Measurements from ENCODE around the gene APBB2. TPM values are rescaled to one million over a fixed set of nuclear protein-coding genes. Genes with fewer than 3 reads are reported as not detected.
A peak's percentile ranks its signal among the peaks of the same experiment; 100 is the strongest.

The APBB2 gene
- total and polyA plus RNA-seq, 2 of the 4 experiments (the other 2 are of a cell fraction): 47.9 to 75.5 TPM

GRCh38 chr4:40840255-40840984, 373.9 kb downstream of the APBB2 start:
- Histone ChIP-seq H4K5ac (ENCODE audit: low read depth, low read length) (no peak overlapping the region), H3K23ac (ENCODE audit: low read depth, low read length) (no peak overlapping the region), H3K4me3 (ENCODE audit: insufficient read depth, low read depth, low read length) (no peak overlapping the region), H3K56ac (ENCODE audit: extremely low read depth, insufficient read depth, low read length) (0 out of 2 replicates have a peak overlapping the region, but pooled peaks have one; percentile 4), H3K27me3 (ENCODE audit: control insufficient read depth, insufficient read depth, low read length) (no peaks in the 10 kb centered on the region), H3K4ac (ENCODE audit: low read depth, low read length) (no peak overlapping the region), H3K27ac (ENCODE audit: insufficient read depth, low read length) (no peak overlapping the region), H4K8ac (ENCODE audit: low read depth in 2 of 2, low read length in 2 of 2) (no peak overlapping the region), H2BK15ac (ENCODE audit: low read depth, low read length) (no peak overlapping the region), H2BK5ac (ENCODE audit: low read depth, low read length, poor library complexity, severe bottlenecking) (no peak overlapping the region), H2BK20ac (ENCODE audit: low read depth, low read length) (peak overlapping the region; percentile 14; the same call in 1 of the 2 replicates), H3K4me1 (ENCODE audit: control insufficient read depth, insufficient read depth, low read length) (no peaks in the 10 kb centered on the region), H3K9me3 (ENCODE audit: control insufficient read depth, insufficient read depth, low read length) (no peaks in the 10 kb centered on the region), H3K9ac (ENCODE audit: low read depth, low read length) (no peak overlapping the region), H2BK120ac (ENCODE audit: low read depth, low read length) (0 out of 2 replicates have a peak overlapping the region, but pooled peaks have one; percentile 10), H3K14ac (replicated peaks; ENCODE audit: low read depth, low read length) (no peak overlapping the region), H2AFZ (replicated peaks; ENCODE audit: low read length, poor library complexity) (no peak overlapping the region), H4K20me1 (ENCODE audit: insufficient read depth, low read length) (no peaks in the 10 kb centered on the region), H3K4me2 (ENCODE audit: low read depth, low read length) (no peak overlapping the region), H3K18ac (ENCODE audit: low read depth, low read length) (no peak overlapping the region), H2AK9ac (replicated peaks; ENCODE audit: low read depth, low read length, poor library complexity) (no peak overlapping the region), H3K36me3 (ENCODE audit: control insufficient read depth, insufficient read depth, low read length) (peaks cover 3% of the 10 kb centered on the region; the same call in 1 of the 2 replicates), H3K9me1 (ENCODE audit: insufficient read depth, low read length) (peaks cover 16% of the 10 kb centered on the region; the same call in 1 of the 2 replicates), H3K79me1 (ENCODE audit: low read depth in 1 of 2, low read length in 2 of 2) (peaks cover 0 to 7% of the 10 kb centered on the region in 2 experiments; a peak in 2 of 4 replicates), H2AK5ac (ENCODE audit: low read depth, low read length) (peak overlapping the region; percentile 32), H4K91ac (ENCODE audit: insufficient read depth, low read depth, low read length) (no peak overlapping the region)
- no peak for TF ChIP-seq SMC3 (IDR thresholded peaks at IDR 0.05; ENCODE audit: low read depth, low read length)
- TF ChIP-seq CEBPB (IDR thresholded peaks at IDR 0.05; ENCODE audit: low read depth, low read length): no peak
- TF ChIP-seq FOS (IDR thresholded peaks at IDR 0.05; ENCODE audit: low read depth, low read length): no peak
- TF ChIP-seq RCOR1 (IDR thresholded peaks at IDR 0.05; ENCODE audit: insufficient replicate concordance, low read length): no peak
- no peak for TF ChIP-seq CHD1 (IDR thresholded peaks at IDR 0.05; ENCODE audit: low read depth, low read length)
- no peak for TF ChIP-seq RAD21 (IDR thresholded peaks at IDR 0.05; ENCODE audit: low read length)
- TF ChIP-seq CTCF (conservative IDR thresholded peaks at IDR 0.05; ENCODE audit: low read depth, low read length): no peak
- TF ChIP-seq MXI1 (IDR thresholded peaks at IDR 0.05; ENCODE audit: borderline replicate concordance, low read depth, low read length): no peak
- CTCF ChIA-PET: interaction anchor here (0.7 to 1.6 kb wide), 6 partner anchors 10 to 75 kb away, joined by 3 to 6 read pairs (median 4); no protein-coding TSS in a partner anchor
- DNase-seq: no peak
- no peak for ATAC-seq (ENCODE audit: low read depth)
- POLR2A ChIA-PET (ENCODE audit: unreplicated experiment): no interaction called here
- intact Hi-C loops (cut with micrococcal nuclease): no loop called here
- in situ Hi-C loops (cut with MboI; ENCODE audit: low sequenced_read_pairs): no loop called here
- no TSS peak for BruUV-seq (replicated peaks)
- 92% methylated on average over 2 of the region's 10 CpGs; no CpG with 5 or more reads in 1 of the 2 experiments for WGBS, 2 experiments (ENCODE audit: extremely low coverage in 2 of 2, insufficient read length in 1 of 2)
- dilution Hi-C loops (cut with HindIII; ENCODE audit: low sequenced_read_pairs, unreplicated experiment): no loop called here

All from IMR-90 (cell line).